Astrocyte (in vitro differentiated cells and primary cell): Measurements from ENCODE around the gene SDR42E2. TPM values are rescaled to one million over a fixed set of nuclear protein-coding genes. Genes with fewer than 3 reads are reported as not detected.
A peak's percentile ranks its signal among the peaks of the same experiment; 100 is the strongest.
"Not testable (repeated sequence)": the region's sequence is repeated elsewhere in the genome, so short reads cannot be mapped to it uniquely, and the experiment has no call there.

Experiments used
- DNase-seq: peaks from one replicate; pipeline ENCODE4 v3.0.0-alpha.2; 2010; ENCODE audit warnings: low read depth
- FAIRE-seq: peaks from 2 replicates; lab custom pipeline; 2011; peaks lifted over from hg19 to GRCh38; lab: Jason Lieb, UNC
- H2AFZ ChIP-seq: 2 replicates; pipeline ENCODE4 v1.6.0; 2012; ENCODE audit warnings: low read depth, low read length, inconsistent platforms
- H3K27ac ChIP-seq: 2 replicates; pipeline ENCODE4 v1.5.1; 2011; ENCODE audit warnings: low read depth, low read length, inconsistent platforms
- H3K27me3 ChIP-seq: 2 replicates; pipeline ENCODE4 v1.6.0; 2011; ENCODE audit warnings: low read length, inconsistent platforms; ENCODE audit not compliant: insufficient read depth
- H3K36me3 ChIP-seq: 2 replicates; pipeline ENCODE4 v1.5.1; 2011; ENCODE audit warnings: low read length, inconsistent platforms; ENCODE audit not compliant: insufficient read depth
- H3K4me1 ChIP-seq: 2 replicates; pipeline ENCODE4 v1.5.1; 2011; ENCODE audit warnings: low read length, inconsistent platforms; ENCODE audit not compliant: insufficient read depth
- H3K4me2 ChIP-seq: 2 replicates; pipeline ENCODE4 v1.6.0; 2012; ENCODE audit warnings: low read length, inconsistent platforms
- H3K4me3 ChIP-seq: 2 replicates; pipeline ENCODE4 v1.5.1; 2011; ENCODE audit warnings: low read depth, mild to moderate bottlenecking, low read length, inconsistent platforms; ENCODE audit not compliant: insufficient read depth
- H3K79me2 ChIP-seq: 2 replicates; pipeline ENCODE4 v1.6.0; 2012; ENCODE audit warnings: mild to moderate bottlenecking, low read length, inconsistent platforms; ENCODE audit not compliant: insufficient read depth
- H3K9ac ChIP-seq: 2 replicates; pipeline ENCODE4 v1.6.0; 2012; ENCODE audit warnings: mild to moderate bottlenecking, low read length, inconsistent platforms
- H3K9me3 ChIP-seq: 2 replicates; pipeline ENCODE4 v1.5.1; 2012; ENCODE audit warnings: low read depth, mild to moderate bottlenecking, low read length, inconsistent platforms; ENCODE audit not compliant: insufficient read depth
- H4K20me1 ChIP-seq: 2 replicates; pipeline ENCODE4 v1.6.0; 2012; ENCODE audit warnings: low read length, inconsistent platforms; ENCODE audit not compliant: insufficient read depth
- H3K27ac Mint-ChIP-seq: one replicate; pipeline ENCODE4 v1.8.0; 2021; ENCODE audit warnings: mild to moderate bottlenecking, mixed read lengths; ENCODE audit not compliant: unreplicated experiment
- H3K27me3 Mint-ChIP-seq: one replicate; pipeline ENCODE4 v1.8.0; 2021; ENCODE audit warnings: low read depth, mixed read lengths; ENCODE audit not compliant: unreplicated experiment
- H3K36me3 Mint-ChIP-seq: one replicate; pipeline ENCODE4 v1.8.0; 2021; ENCODE audit warnings: low read depth, mixed read lengths; ENCODE audit not compliant: unreplicated experiment
- H3K4me1 Mint-ChIP-seq: one replicate; pipeline ENCODE4 v1.8.0; 2021; ENCODE audit warnings: low read depth, mixed read lengths; ENCODE audit not compliant: unreplicated experiment
- H3K4me3 Mint-ChIP-seq: one replicate; pipeline ENCODE4 v1.8.0; 2021; ENCODE audit warnings: mild to moderate bottlenecking, moderate library complexity, mixed read lengths; ENCODE audit not compliant: unreplicated experiment
- H3K9me3 Mint-ChIP-seq: one replicate; pipeline ENCODE4 v1.8.0; 2021; ENCODE audit warnings: mild to moderate bottlenecking, mixed read lengths; ENCODE audit not compliant: unreplicated experiment
- EZH2 ChIP-seq: IDR thresholded peaks from 2 replicates; pipeline ENCODE4 v1.6.1; 2012; ENCODE audit warnings: mild to moderate bottlenecking, low read length, inconsistent platforms; ENCODE audit not compliant: insufficient read depth
- total RNA-seq: library from RNA; stranded (reverse); gene quantifications from 2 replicates; pipeline ENCODE4 v1.2.1, GENCODE V29; 2021
- TF ChIP-seq, protein P1 (sequence below): IDR thresholded peaks from 2 replicates; pipeline ENCODE4 v1.5.1; 2011; ENCODE audit warnings: low read depth, mild to moderate bottlenecking, inconsistent platforms, low read length, moderate library complexity; ENCODE audit not compliant: insufficient read depth

Gene SDR42E2
- total RNA-seq, 1 donor from 2014 or later: not detected

DNA sequence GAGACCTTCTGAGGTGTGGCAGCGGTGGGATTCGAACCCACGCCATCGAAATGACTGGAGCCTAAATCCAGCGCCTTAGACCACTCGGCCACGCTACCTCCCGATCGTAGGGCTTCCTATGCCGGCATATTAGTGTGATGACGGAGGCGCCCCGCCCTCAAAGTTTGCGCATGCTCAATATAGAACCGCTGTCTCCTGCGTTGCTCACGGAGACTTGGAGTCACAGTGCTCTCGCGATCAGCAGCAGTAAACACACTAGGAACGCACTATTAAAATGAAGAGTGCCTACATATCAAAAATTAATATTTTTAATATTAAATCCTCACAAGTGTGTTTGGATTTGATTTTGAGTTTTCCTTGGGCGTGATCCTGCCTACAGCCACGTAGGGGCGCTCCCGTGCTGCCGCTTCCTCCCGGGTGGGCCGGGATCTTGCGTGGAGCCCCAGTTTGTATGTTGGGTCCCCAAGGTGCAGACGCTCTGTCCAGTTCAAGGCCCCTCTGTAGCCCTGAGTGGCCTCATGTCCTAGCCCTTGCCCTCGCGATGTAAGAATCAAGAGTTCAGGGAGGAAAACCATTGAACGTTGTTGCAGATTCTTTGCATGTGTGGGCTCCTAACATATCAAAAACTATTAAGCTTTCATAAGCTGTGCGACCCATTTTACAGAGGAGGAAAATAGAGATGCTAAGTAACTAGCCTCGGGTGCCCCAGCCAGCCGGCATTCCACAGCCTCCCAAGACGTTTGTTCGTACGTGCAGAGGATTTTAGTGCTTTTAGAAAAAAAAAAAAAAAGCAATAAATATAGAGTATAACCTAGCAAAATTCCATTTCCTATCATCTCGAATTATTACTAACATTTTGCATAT, 33.6 kb downstream of the SDR42E2 start:
- Histone ChIP-seq H4K20me1 (no peaks in the 10 kb centered on the region), H3K27ac (peak overlapping the region; percentile 27), H3K4me2 (peak overlapping the region; percentile 86), H3K9me3 (no peaks in the 10 kb centered on the region), H3K4me3 (peak overlapping the region; percentile 70), H3K27me3 (no peaks in the 10 kb centered on the region), H3K79me2 (no peaks in the 10 kb centered on the region), H3K36me3 (no peaks in the 10 kb centered on the region), H2AFZ (peak overlapping the region; percentile 97), H3K4me1 (peaks cover 32% of the 10 kb centered on the region), H3K9ac (peak overlapping the region; percentile 71)
- TF ChIP-seq EZH2: no peak
- TF ChIP-seq, protein P1, sequence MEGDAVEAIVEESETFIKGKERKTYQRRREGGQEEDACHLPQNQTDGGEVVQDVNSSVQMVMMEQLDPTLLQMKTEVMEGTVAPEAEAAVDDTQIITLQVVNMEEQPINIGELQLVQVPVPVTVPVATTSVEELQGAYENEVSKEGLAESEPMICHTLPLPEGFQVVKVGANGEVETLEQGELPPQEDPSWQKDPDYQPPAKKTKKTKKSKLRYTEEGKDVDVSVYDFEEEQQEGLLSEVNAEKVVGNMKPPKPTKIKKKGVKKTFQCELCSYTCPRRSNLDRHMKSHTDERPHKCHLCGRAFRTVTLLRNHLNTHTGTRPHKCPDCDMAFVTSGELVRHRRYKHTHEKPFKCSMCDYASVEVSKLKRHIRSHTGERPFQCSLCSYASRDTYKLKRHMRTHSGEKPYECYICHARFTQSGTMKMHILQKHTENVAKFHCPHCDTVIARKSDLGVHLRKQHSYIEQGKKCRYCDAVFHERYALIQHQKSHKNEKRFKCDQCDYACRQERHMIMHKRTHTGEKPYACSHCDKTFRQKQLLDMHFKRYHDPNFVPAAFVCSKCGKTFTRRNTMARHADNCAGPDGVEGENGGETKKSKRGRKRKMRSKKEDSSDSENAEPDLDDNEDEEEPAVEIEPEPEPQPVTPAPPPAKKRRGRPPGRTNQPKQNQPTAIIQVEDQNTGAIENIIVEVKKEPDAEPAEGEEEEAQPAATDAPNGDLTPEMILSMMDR: peak; percentile 71
- Mint-ChIP-seq H3K4me3 (peak overlapping the region; percentile 84), H3K27ac (peak overlapping the region; percentile 88), H3K36me3 (no peaks in the 10 kb centered on the region), H3K9me3 (peaks cover 3% of the 10 kb centered on the region), H3K27me3 (no peaks in the 10 kb centered on the region), H3K4me1 (peaks cover 14% of the 10 kb centered on the region)
- FAIRE-seq (no peak), DNase-seq (peak; percentile 64)

DNA sequence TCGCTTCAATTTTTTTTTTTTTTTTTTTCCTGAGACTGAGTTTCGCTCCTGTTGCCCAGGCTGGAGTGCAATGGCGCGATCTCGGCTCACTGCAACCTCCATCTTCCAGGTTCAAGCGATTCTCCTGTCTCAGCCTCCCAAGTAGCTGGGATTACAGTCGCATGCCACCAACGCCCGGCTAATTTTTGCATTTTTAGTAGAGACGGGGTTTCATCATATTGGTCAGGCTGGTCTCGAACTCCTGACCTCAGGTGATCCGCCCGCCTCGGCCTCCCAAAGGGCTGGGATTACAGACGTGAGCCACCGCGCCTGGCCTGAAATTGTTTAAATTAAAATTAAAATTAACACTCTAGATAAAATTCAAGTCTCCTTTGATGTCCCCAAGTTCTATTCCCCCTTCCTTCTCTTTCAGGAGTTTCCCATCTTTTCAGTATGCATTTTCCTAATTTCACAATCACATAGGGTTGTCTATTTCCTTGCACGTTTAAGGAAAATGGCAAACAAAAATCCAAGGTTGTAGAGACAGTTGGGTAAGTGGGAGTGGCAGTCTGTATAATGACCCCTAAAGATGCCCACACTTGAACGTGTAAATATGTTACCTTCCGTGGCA, 34.4 kb downstream of the SDR42E2 start:
- not testable (repeated sequence) for H3K27ac ChIP-seq, H3K27ac Mint-ChIP-seq, DNase-seq, FAIRE-seq, H3K9me3 ChIP-seq, H3K36me3 Mint-ChIP-seq, H3K9ac ChIP-seq, H3K27me3 ChIP-seq, H2AFZ ChIP-seq, H3K9me3 Mint-ChIP-seq, H4K20me1 ChIP-seq, H3K36me3 ChIP-seq, H3K27me3 Mint-ChIP-seq, H3K79me2 ChIP-seq, H3K4me3 ChIP-seq
- peaks cover 14% of the 10 kb centered on the region for H3K4me1 Mint-ChIP-seq
- peak overlapping the region; percentile 23 for H3K4me3 Mint-ChIP-seq
- peaks cover 28% of the 10 kb centered on the region for H3K4me1 ChIP-seq
- peak overlapping the region; percentile 86 for H3K4me2 ChIP-seq

DNA sequence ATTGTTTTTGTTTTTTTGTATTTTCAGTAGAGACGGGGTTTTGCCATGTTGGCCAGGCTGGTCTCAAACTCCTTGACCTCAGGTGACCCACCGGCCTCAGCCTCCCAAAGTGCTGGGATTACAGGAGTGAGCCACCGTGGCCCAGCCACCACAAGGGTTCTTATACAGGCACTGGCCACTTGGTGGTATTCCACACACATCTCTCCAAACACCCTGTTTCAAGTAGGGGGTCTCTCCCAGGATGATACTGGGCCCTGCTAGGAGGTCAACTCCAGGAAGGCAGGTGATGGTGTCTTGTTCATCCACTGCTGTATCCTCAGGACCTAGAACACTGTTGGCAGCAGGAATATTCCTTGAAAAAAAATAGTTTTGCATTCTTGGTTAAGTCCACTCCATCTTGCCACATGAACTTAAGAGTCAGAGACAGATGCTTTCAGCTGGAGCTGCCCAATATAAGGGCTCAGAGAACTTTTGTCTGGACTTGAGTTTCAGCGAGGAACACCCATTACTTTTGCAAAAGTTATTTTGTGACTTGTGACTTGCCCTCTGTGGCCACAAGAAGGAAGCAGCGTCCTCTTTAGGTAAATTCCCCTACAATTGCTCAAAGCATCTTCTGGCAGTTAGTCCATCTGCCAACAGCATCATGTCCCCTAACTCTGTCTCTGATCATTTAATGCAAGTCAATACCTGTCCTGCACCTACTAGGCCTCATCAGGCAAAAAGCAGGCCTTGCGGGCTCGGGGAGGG, 36.4 kb downstream of the SDR42E2 start:
- Mint-ChIP-seq H3K4me3 (no peak overlapping the region), H3K27me3 (no peaks in the 10 kb centered on the region), H3K36me3 (no peaks in the 10 kb centered on the region), H3K27ac (peak overlapping the region; percentile 14), H3K9me3 (peaks cover 3% of the 10 kb centered on the region), H3K4me1 (peaks cover 10% of the 10 kb centered on the region)
- TF ChIP-seq, protein P1: no peak
- no peak for TF ChIP-seq EZH2
- Histone ChIP-seq H3K27me3 (no peaks in the 10 kb centered on the region), H3K9ac (peak overlapping the region; percentile 63), H2AFZ (peak overlapping the region; percentile 75), H3K79me2 (no peaks in the 10 kb centered on the region), H3K4me2 (peak overlapping the region; percentile 39), H3K4me1 (peaks cover 15% of the 10 kb centered on the region), H3K4me3 (no peak overlapping the region), H4K20me1 (no peaks in the 10 kb centered on the region), H3K36me3 (no peaks in the 10 kb centered on the region), H3K9me3 (no peaks in the 10 kb centered on the region), H3K27ac (peak overlapping the region; percentile 65)
- no peak for FAIRE-seq
- no peak for DNase-seq
